ENCODE data around the gene LRRC46.

Gene LRRC46

DNA sequence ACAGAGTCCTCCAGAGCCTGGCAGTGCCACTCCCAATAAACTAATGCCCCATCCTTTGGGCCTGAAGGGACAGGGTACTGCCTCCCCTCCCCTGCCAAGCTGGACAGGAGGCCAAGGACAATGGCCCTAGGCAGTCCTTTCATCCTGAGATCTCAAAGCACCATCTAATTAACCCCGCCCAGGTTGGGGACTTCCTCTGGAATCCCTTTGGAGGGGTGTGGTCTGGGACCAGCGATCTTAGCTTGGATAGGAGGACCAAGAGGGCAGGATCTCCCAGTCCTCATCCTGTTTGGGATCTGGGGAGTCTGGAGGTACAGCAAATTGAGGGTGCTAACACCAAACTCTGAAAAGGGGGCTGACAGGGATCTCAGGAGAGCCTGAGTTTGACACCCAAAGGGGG lies 37.6 kb downstream of the LRRC46 start:
- no peak overlapping the region for H3K27ac Mint-ChIP-seq
- no peaks in the 10 kb centered on the region for H3K36me3 Mint-ChIP-seq
- H3K4me3 Mint-ChIP-seq: no peak overlapping the region
- peaks cover 14% of the 10 kb centered on the region for H3K27me3 Mint-ChIP-seq
- H3K9me3 Mint-ChIP-seq (ENCODE audit: low read depth): no peaks in the 10 kb centered on the region
- peaks cover 7% of the 10 kb centered on the region for H3K4me1 Mint-ChIP-seq (ENCODE audit: low read depth)

DNA sequence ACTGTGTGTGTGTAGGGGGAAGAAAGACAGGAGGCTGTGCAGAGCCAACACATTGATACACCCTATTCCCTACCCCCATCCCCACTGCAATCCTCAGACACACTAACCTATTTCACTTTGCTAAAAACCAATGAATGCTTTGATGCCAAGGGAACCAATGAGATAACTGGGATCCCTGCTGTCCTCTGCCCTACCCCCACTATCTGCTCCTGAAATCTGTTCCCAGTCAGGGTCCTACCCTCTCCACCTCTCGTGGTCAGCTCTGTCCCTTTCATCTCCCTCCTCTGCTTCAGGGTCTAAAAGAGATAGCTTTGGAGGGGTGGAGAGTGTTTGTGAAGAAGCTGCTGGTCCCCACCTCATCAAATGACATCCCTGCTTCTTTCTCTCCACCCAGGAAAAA lies 38.6 kb downstream of the LRRC46 start:
- H3K9me3 Mint-ChIP-seq (ENCODE audit: low read depth): no peaks in the 10 kb centered on the region
- peaks cover 3% of the 10 kb centered on the region for H3K4me1 Mint-ChIP-seq (ENCODE audit: low read depth)
- H3K27me3 Mint-ChIP-seq: peaks cover 16% of the 10 kb centered on the region
- H3K27ac Mint-ChIP-seq: no peak overlapping the region
- H3K4me3 Mint-ChIP-seq: no peak overlapping the region
- no peaks in the 10 kb centered on the region for H3K36me3 Mint-ChIP-seq

DNA sequence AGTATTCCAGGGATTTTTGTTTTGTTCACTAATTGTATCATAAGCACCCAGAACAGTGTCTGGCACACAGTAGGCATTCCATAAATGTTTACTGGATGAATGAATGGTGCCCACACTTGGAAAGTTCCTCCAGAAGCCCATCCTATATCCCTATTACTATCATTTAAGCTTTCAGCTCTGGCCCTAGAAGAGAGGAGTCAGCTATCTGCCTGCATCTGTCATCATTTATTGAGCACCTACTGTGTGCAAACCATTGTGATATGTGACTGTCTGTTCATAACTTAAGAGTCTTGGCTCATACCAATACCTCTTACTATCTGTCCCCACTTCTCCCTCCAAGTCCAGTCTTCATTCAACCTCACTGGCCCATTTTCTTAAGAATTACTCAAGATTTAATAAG lies 39.6 kb downstream of the LRRC46 start:
- Mint-ChIP-seq H3K36me3 (no peaks in the 10 kb centered on the region), H3K27me3 (peaks cover 16% of the 10 kb centered on the region), H3K4me3 (no peak overlapping the region), H3K27ac (no peak overlapping the region), H3K4me1 (ENCODE audit: low read depth) (no peaks in the 10 kb centered on the region), H3K9me3 (ENCODE audit: low read depth) (no peaks in the 10 kb centered on the region)

DNA sequence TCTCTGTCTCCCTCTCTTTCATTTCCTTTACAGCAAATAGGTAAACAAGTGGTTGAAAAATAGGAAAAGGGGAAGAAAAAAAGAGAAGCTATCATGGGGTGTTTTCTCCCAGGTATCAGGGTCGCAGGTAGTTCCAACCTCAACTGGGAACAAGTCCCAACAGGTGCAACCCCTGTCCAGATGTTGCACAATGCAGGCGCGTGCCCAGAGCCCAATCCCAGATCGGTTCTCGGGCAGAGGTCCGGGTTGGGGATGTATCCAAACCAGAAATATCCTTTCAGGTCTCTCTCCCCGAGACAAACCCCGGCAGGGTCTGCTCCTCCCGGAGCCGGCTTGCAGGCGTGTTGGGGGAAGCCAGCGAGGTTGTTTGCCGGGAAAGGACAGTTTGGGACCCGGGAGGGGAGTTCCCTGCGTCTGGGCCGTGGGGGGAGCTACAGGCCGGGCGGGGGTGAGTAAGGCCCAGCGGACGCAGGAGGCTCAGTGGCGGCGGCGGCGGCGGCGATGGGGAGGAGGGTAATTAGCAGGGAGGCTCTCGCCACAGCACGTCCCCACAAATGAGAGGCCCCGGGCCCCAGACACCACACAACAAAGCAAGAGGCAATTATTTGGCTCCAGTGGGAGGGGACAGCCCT lies 40.7 kb downstream of the LRRC46 start:
- Mint-ChIP-seq H3K27me3 (peaks cover 16% of the 10 kb centered on the region), H3K4me1 (ENCODE audit: low read depth) (no peaks in the 10 kb centered on the region), H3K9me3 (ENCODE audit: low read depth) (no peaks in the 10 kb centered on the region), H3K36me3 (no peaks in the 10 kb centered on the region), H3K4me3 (no peak overlapping the region), H3K27ac (no peak overlapping the region)

DNA sequence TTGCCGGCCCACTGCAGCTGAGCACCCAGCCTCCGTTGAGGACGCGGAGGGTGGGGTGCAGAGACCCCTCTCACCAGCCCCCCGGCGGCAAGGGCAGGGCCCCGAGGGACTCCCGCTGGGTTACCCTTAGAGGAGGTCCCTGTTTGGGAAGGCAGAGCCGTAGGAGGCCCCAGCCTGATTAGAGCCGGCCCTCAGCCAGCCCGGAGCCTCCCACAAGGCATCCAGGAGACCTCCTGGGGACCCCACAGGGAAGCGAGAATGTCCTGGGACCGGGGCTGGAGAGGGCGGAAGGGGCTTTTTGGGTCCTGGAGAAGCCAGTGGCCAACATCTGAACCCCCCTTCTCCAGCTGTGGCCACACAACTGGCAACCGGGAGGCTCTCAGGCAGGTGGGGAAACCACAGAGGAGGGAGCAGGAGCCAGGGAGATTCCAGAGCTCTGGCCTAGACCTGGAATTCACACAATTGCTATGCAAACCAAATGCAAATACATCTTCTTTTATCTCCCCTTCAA lies 41.2 kb downstream of the LRRC46 start:
- no peak overlapping the region for H3K4me3 Mint-ChIP-seq
- H3K36me3 Mint-ChIP-seq: no peaks in the 10 kb centered on the region
- no peaks in the 10 kb centered on the region for H3K9me3 Mint-ChIP-seq (ENCODE audit: low read depth)
- no peak overlapping the region for H3K27ac Mint-ChIP-seq
- peaks cover 16% of the 10 kb centered on the region for H3K27me3 Mint-ChIP-seq
- H3K4me1 Mint-ChIP-seq (ENCODE audit: low read depth): no peaks in the 10 kb centered on the region

DNA sequence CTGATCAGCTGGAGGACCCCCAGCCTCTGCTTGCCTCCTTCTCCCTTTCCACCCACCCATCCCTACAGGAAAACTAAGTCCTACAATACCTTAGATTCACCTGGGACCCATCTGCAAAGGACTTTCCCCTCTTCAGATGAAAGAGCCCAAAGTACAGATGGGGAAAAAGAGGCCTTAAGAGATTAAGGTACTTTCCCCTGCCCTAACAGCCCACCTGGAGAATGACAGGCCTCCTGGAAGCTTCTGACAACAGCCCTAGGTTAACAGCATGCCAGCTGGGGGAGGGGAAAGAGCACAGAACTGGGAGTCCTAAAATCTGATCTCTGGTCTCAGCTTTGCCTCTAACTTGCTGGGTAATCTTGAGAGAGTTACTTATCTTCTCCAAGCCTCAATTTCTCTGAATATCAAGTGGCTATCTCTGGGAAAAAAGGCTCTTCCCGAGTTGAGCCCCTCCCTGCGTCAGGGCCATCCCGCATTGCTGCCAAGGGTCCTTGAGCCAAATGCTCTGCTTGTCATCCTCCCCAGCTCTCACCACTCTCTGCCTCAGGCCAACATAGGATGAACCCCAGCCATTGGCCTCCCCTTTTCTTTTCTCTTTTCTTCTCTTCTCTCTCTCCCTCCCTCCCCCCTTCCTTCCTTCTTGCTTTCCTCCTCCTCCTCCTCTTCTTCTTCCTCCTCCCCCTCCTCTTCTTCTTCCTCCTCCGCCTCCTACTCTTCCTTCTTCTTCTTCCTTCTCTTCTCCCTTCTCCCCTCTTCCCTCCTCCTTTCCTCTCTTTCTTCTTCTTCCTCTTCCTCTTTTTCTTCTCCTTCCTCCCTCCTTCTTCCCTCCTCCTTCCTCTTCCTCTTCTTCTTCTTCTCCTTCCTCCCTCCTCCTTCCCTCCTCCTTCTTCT lies 42.0 kb downstream of the LRRC46 start:
- H3K4me1 Mint-ChIP-seq (ENCODE audit: low read depth): no peaks in the 10 kb centered on the region
- no peaks in the 10 kb centered on the region for H3K9me3 Mint-ChIP-seq (ENCODE audit: low read depth)
- H3K36me3 Mint-ChIP-seq: no peaks in the 10 kb centered on the region
- H3K4me3 Mint-ChIP-seq: no peak overlapping the region
- peaks cover 14% of the 10 kb centered on the region for H3K27me3 Mint-ChIP-seq
- H3K27ac Mint-ChIP-seq: no peak overlapping the region

DNA sequence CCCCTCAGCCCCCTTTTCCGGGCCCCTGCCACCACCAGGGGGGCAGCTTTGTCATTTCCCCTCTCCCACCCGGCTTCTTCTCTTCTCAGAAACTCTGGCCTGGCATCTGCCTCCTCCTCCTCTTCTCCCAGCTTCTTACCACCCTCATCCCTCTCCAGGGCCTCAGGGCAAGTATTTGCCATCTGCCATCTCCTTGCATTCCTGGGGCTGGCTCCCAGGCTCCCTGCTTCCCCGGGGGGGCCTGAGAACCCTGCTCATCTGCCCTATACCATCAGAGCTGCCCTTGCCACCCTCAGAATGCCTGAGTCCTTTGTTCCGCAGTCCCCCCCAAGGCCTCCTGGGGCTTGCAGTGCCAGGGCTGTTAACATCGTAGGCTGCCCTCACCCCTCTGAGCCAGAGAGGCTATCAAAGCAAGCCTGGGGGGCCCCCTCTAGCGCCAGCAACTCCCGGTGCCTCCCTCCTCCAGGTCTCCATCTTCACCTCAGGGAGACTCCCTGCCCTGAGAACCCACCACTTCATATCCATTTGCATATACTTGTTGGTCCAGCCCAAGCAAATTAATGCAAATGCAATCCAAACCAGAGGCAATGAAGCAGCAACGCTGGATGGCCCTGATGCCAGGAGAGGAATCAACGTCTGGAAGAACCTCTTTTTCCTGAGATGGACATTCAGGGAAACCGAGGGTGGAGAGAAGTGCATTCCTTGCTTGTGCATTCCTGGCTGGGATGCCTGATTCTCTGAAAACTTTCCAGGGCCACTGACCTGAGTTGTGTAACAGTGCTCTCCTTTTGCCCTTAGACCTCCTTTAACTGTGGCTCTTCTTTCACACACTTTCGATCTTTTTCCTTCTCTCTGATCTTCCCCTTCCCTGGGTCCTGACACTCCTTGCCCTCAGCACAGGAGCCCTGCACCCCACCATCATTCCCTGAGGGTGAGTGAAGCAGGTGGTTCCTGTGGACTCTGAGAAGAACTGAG lies 43.8 kb downstream of the LRRC46 start:
- Mint-ChIP-seq H3K9me3 (ENCODE audit: low read depth) (no peaks in the 10 kb centered on the region), H3K4me1 (ENCODE audit: low read depth) (peaks cover 4% of the 10 kb centered on the region), H3K36me3 (no peaks in the 10 kb centered on the region), H3K27me3 (peaks cover 11% of the 10 kb centered on the region), H3K27ac (no peak overlapping the region), H3K4me3 (no peak overlapping the region)

DNA sequence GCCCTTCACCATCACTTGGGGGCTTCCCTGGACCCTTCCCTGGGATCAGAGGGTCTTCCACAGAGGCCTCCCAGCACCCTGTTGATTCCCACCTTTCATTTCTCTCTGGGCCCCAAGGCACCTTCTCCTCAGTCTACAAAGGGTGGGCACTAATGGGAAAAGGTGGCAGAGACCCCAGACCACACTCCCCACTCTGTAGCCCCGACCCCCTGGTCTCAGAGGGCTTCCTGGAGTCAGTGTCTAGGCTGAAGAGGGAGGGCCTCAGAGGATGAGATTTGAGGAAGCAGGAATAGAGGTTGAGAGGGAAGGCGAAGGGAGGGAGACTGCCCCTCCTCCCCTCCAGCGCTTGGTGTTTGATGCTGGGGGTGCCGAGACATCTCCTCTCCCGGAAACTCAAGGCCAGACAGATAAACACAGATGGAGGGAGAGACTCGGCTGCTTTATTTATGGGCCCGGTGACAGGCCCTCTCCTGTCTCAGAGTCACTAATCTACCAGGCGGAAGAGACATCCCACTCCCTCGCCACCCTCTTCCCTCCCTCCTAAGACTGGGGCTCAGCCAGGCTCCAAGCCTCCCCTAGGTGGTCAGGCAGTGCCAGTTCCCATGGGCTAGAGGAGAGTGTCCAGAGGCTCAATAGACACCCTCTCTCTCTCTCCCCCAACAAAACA lies 46.0 kb downstream of the LRRC46 start:
- H3K4me3 Mint-ChIP-seq: no peak overlapping the region
- H3K36me3 Mint-ChIP-seq: no peaks in the 10 kb centered on the region
- peaks cover 4% of the 10 kb centered on the region for H3K4me1 Mint-ChIP-seq (ENCODE audit: low read depth)
- peaks cover 3% of the 10 kb centered on the region for H3K27me3 Mint-ChIP-seq
- no peaks in the 10 kb centered on the region for H3K9me3 Mint-ChIP-seq (ENCODE audit: low read depth)
- no peak overlapping the region for H3K27ac Mint-ChIP-seq

DNA sequence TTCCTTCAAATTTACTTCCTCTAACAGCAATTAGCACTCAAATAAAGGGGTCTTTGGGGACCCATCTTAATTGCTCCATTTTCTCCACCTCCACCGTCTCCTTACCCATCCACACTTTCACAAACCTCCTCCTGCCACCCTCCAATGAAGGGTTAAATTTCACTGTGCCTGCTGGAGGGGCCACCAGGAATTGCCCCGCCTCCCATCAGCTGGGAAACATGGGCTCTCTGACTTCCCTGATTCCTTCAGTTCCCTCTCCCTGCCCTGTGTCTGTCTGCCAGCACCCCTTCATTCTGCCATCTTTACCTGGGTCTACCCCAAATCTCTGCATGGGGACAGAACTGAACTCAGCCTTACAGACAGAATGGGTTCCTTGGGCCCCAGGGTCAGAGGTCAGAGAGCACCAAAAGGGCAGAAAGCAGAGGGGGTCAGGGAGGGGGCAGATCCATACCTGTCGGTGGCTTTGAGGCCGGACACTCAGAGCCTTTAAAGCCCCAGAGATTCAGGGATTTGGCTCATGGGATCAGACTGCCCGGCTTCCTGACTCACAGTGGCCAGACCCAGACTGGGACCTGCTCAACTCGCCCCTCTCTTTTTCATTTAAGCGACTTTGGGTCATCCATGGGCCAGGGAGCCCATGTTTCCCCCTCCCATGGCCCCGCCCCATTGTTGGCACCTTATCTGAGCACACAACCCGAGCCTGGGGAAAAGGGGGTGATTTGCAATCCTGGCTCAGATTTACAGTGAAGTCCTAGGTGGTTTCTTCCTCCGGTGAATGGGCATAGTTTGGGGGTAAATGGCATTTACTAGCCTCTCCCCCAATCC lies 46.9 kb downstream of the LRRC46 start:
- Mint-ChIP-seq H3K36me3 (no peaks in the 10 kb centered on the region), H3K4me1 (ENCODE audit: low read depth) (peaks cover 12% of the 10 kb centered on the region), H3K27ac (no peak overlapping the region), H3K27me3 (peaks cover 2% of the 10 kb centered on the region), H3K4me3 (no peak overlapping the region), H3K9me3 (ENCODE audit: low read depth) (no peaks in the 10 kb centered on the region)

DNA sequence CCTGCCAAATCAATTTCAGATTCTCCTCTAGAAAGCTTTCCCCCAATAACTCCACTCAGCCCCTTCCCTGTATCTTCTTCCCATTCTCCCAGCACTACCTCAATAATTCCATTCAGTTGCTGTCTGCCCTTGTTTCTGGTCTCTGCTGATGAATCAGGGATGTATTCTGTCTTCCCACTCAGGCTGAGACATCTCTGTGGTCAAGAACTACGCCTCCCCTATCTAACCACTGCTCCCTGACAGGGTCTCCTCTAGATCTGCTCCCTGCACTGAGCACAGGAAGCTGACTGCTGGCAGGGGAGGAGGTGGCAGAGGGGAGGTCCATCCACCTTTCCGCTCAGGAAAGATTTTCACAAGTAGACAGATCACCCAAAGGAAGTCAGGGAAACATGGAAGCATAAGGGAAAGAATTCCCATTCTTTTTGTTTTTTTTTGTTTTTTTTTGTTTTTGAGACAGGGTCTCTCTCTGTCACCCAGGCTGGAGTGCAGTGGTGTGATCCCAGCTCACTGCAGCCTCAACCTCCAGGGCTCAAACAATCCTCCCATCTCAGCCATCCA lies 47.6 kb downstream of the LRRC46 start:
- peaks cover 18% of the 10 kb centered on the region for H3K4me1 Mint-ChIP-seq (ENCODE audit: low read depth)
- no peak overlapping the region for H3K4me3 Mint-ChIP-seq
- H3K36me3 Mint-ChIP-seq: no peaks in the 10 kb centered on the region
- no peaks in the 10 kb centered on the region for H3K9me3 Mint-ChIP-seq (ENCODE audit: low read depth)
- no peak overlapping the region for H3K27ac Mint-ChIP-seq
- peaks cover 2% of the 10 kb centered on the region for H3K27me3 Mint-ChIP-seq

DNA sequence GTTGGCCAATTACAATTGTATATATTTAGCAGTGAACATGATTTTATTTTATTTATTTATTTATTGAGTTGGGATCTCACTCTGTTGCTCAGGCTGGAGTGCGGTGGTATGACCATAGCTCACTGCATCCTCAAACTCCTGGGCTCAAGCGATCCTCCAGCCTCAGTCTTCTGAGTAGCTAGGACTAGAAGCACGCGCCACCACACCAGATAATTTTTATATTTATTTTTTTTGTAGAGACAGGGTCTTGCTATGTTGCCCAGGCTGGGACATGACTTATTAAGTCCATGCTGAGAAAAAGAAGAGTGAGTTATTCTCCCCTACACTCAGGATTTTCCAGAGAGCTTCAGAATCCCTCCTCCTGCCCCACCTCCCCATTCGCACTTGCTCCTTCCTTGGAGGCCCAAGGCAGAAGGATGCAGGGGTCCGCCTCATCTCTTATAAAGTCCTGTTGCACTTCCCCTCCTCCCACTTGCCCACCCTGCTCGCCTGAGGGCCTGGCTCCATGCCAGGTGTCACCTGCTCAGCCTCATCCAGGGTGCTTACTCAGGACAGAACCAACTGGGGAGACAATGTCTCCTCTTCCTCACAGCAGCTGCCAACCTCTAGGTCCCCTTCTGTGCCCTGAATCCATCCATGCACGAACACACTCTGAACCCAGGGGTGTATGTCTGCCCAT lies 48.4 kb downstream of the LRRC46 start:
- no peaks in the 10 kb centered on the region for H3K36me3 Mint-ChIP-seq
- no peak overlapping the region for H3K27ac Mint-ChIP-seq
- H3K27me3 Mint-ChIP-seq: no peaks in the 10 kb centered on the region
- no peaks in the 10 kb centered on the region for H3K9me3 Mint-ChIP-seq (ENCODE audit: low read depth)
- no peak overlapping the region for H3K4me3 Mint-ChIP-seq
- H3K4me1 Mint-ChIP-seq (ENCODE audit: low read depth): peaks cover 26% of the 10 kb centered on the region

DNA sequence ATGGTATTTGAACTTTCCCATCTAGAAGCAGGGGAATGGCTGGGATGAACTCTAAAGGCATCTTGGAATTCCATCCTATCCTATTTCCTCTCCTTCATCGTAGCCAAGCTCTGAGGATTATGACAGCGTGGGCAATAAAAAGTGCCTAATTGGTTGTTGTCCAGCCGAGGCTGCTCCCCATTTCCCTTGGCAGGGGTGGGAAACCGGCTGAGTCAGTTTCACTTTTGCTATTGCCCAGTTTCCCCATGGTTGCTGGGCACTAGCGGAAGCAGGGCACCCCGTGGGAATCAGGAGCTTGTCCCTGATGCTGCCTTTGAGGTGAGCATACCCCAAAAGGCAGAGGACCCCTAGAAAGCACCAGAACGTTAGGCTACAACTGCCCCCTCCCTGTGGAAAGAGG lies 50.8 kb downstream of the LRRC46 start:
- Mint-ChIP-seq H3K4me3 (no peak overlapping the region), H3K4me1 (ENCODE audit: low read depth) (peaks cover 38% of the 10 kb centered on the region), H3K36me3 (no peaks in the 10 kb centered on the region), H3K27ac (no peak overlapping the region), H3K9me3 (ENCODE audit: low read depth) (no peaks in the 10 kb centered on the region), H3K27me3 (no peaks in the 10 kb centered on the region)

Data from activated naive CD8-positive, alpha-beta T cell (primary cell).